Stimulated activated CD4-positive, alpha-beta T cell treated with anti-CD3 and anti-CD28 coated beads, Interleukin-15, amount 100 ng/mL, for 24 hours (primary cell): ENCODE results near the gene STIP1.
A peak's percentile ranks its signal among the peaks of the same experiment; 100 is the strongest.

Experiments
- DNase-seq: peaks from one replicate; pipeline ENCODE4 v3.0.0-alpha.2; 2020

STIP1 gene

GRCh38 chr11:64224891-64225607, 39.1 kb downstream of the STIP1 start:
- no peak for DNase-seq

GRCh38 chr11:64225608-64226506, 39.9 kb downstream of the STIP1 start, which contains the start of the genes NUDT22 and TRPT1:
Gene NUDT22 (plus strand): TSS chr11:64226274. CDS start chr11:64226653, 379 bp downstream.
Gene TRPT1 (minus strand): TSS chr11:64226186. CDS start chr11:64225860, 326 bp downstream.
- DNase-seq, result peak; percentile 97

- DNase-seq, result peak; percentile 82
Measured at GRCh38 chr11:64226507-64227051, 40.6 kb downstream of the STIP1 start.

- DNase-seq, result no peak
Measured at GRCh38 chr11:64227405-64227956, 41.5 kb downstream of the STIP1 start.

GRCh38 chr11:64229090-64229743, 43.2 kb downstream of the STIP1 start:
- DNase-seq, result no peak

- no peak for DNase-seq
Measured at GRCh38 chr11:64229744-64230170, 43.8 kb downstream of the STIP1 start.

GRCh38 chr11:64230171-64230984, 44.4 kb downstream of the STIP1 start, which contains the start of gene DNAJC4:
Gene DNAJC4 (plus strand): TSS chr11:64230548. CDS start chr11:64230855, 307 bp downstream.
- DNase-seq, result peak; percentile 95

- DNase-seq, result no peak
Measured at GRCh38 chr11:64230985-64231365, 45.0 kb downstream of the STIP1 start.

GRCh38 chr11:64231546-64231945, 45.6 kb downstream of the STIP1 start:
- no peak for DNase-seq

GRCh38 chr11:64232182-64232966, 46.4 kb downstream of the STIP1 start:
- DNase-seq, result no peak

- DNase-seq, result no peak
Measured at GRCh38 chr11:64232967-64233315, 47.0 kb downstream of the STIP1 start.

GRCh38 chr11:64233913-64234586, 48.1 kb downstream of the STIP1 start, which contains the start of gene VEGFB:
Gene VEGFB (plus strand): TSS chr11:64234584. CDS start chr11:64234834, 250 bp downstream.
- DNase-seq, result peak; percentile 81

GRCh38 chr11:64234647-64235379, 48.8 kb downstream of the STIP1 start:
- DNase-seq, result peak; percentile 68

GRCh38 chr11:64235437-64236161, 49.6 kb downstream of the STIP1 start:
- no peak for DNase-seq

- DNase-seq, result no peak
Measured at GRCh38 chr11:64237484-64237951, 51.5 kb downstream of the STIP1 start.

GRCh38 chr11:64238076-64238475, 52.1 kb downstream of the STIP1 start:
- DNase-seq, result no peak

- no peak for DNase-seq
Measured at GRCh38 chr11:64238999-64239398, 53.0 kb downstream of the STIP1 start.

- DNase-seq, result no peak
Measured at GRCh38 chr11:64239662-64240434, 53.9 kb downstream of the STIP1 start.
